Epithelial cell of proximal tubule (primary cell): ENCODE data around the gene LRRN2. TPM values are rescaled to one million over a fixed set of nuclear protein-coding genes. Genes with fewer than 3 reads are reported as not detected.

Source experiments
- DNase-seq: peaks from one replicate; pipeline ENCODE4 v3.0.0-alpha.2; 2011; ENCODE audit warnings: low read depth
- H3K4me3 ChIP-seq: 2 replicates; pipeline ENCODE4 v1.5.1; 2011; ENCODE audit warnings: low read depth, mild to moderate bottlenecking, low read length
- total RNA-seq: library from RNA; depleted of rRNA; stranded (reverse); fragments of >200 nt; gene quantifications from 2 replicates; pipeline ENCODE4 v1.2.3, GENCODE V29; 2015
- TF ChIP-seq, protein P1 (sequence below): conservative IDR thresholded peaks from 2 replicates; pipeline ENCODE4 v1.5.1; 2012; ENCODE audit warnings: low read depth, mild to moderate bottlenecking, low read length

LRRN2 gene
- total RNA-seq, 1 donor from 2014 or later = 5.4 TPM

GRCh38 chr1:204672482-204673121 is 12.9 kb downstream of the LRRN2 start:
- H3K4me3 ChIP-seq = no peak overlapping the region
- no peak for DNase-seq
- TF ChIP-seq, protein P1, sequence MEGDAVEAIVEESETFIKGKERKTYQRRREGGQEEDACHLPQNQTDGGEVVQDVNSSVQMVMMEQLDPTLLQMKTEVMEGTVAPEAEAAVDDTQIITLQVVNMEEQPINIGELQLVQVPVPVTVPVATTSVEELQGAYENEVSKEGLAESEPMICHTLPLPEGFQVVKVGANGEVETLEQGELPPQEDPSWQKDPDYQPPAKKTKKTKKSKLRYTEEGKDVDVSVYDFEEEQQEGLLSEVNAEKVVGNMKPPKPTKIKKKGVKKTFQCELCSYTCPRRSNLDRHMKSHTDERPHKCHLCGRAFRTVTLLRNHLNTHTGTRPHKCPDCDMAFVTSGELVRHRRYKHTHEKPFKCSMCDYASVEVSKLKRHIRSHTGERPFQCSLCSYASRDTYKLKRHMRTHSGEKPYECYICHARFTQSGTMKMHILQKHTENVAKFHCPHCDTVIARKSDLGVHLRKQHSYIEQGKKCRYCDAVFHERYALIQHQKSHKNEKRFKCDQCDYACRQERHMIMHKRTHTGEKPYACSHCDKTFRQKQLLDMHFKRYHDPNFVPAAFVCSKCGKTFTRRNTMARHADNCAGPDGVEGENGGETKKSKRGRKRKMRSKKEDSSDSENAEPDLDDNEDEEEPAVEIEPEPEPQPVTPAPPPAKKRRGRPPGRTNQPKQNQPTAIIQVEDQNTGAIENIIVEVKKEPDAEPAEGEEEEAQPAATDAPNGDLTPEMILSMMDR = no peak

- TF ChIP-seq, protein P1 = no peak
- no peak overlapping the region for H3K4me3 ChIP-seq
- no peak for DNase-seq
Observed at GRCh38 chr1:204672069-204672468, 13.5 kb downstream of the LRRN2 start.

GRCh38 chr1:204670152-204670927 is 15.2 kb downstream of the LRRN2 start:
- H3K4me3 ChIP-seq = no peak overlapping the region
- no peak for DNase-seq
- TF ChIP-seq, protein P1 = no peak

GRCh38 chr1:204669579-204669978 is 16.0 kb downstream of the LRRN2 start:
- DNase-seq = no peak
- H3K4me3 ChIP-seq = no peak overlapping the region
- TF ChIP-seq, protein P1 = no peak

DNA sequence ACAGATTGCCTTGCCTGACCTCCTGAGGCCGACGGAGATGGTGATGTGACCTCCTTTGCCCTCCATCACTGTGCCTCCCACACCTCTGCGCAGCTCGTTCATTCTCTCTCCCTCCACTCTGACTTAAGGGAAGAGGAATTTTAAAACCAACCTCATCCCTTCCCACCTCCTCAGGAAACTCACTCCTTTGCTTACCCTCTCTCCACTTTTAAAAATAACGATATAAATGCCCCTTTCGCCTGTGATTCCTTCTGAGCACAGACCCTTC is 21.2 kb downstream of the LRRN2 start:
- no peak overlapping the region for H3K4me3 ChIP-seq
- TF ChIP-seq, protein P1 = no peak
- DNase-seq = no peak

DNA sequence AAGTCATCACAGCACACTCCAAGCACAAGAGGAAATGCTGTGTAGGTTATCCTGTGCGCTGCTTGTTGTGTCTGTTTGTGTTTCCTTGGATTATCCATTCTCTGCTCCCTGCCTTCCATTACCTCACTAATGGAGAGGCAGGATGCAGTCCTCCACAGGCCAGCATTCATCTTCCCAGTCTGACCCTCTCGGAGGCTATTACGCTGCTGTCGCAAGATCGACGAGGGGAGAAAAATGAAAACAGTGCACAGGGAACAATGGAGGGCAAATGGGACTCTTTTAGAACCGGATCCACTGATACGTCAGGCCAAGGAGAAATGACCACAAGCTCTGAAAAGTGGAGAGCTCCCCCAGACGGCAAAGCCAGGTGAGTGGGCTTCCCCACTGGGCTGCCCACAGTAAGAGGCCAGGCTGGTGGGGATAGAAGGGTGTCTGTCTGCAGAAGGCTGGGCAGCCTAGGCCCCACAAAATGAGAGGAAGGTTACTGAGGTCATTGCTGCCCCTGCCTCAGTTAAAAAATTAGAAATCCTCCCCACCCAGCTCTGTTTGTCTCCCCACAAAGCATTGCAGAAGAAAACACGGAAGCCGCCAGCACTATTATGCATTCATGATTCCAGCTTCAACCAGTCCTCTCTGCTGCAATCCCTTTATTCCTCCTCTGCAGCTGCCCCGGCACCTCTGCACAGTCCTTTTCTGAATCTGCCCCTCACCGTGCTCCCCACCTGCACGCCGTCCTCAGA is 21.7 kb downstream of the LRRN2 start:
- TF ChIP-seq, protein P1 = no peak
- no peak for DNase-seq

More for the DNA sequence above, 21.7 kb downstream of the LRRN2 start:
- H3K4me3 ChIP-seq = no peak overlapping the region
